Peyer's patch (tissue), 4 donors: ENCODE data around the gene DCHS1.

Experiments used
- CTCF ChIP-seq, 6 experiments: fragments of 450-650 bp in 4 of 6; fragments of 200-600 bp in 2 of 6; sonication (generic) in 1 of 6; IDR thresholded peaks; one replicate each; pipeline ENCODE4 v1.5.1; 2017 to 2019; ENCODE audit warnings: antibody characterized with exemption in 6 of 6, mild to moderate bottlenecking in 3 of 6, moderate library complexity in 1 of 6
- POLR2A ChIP-seq, 2 donors: fragments of 450-650 bp; IDR thresholded peaks; one replicate each; pipeline ENCODE4 v1.5.1; 2017; ENCODE audit warnings: antibody characterized with exemption in 2 of 2, mild to moderate bottlenecking in 2 of 2, moderate library complexity in 2 of 2

GRCh38 chr11:6574816-6575715 lies 80.5 kb downstream of the DCHS1 start:
- TF ChIP-seq POLR2A (IDR thresholded peaks at IDR 0.05) = no peak
- no peak for TF ChIP-seq CTCF (IDR thresholded peaks at IDR 0.05)
